ENCODE data around the gene PSG6. TPM values are rescaled to one million over a fixed set of nuclear protein-coding genes. Genes with fewer than 3 reads are reported as not detected.
"Not testable (repeated sequence)": the region's sequence is repeated elsewhere in the genome, so short reads cannot be mapped to it uniquely, and the experiment has no call there.

PSG6 gene
- total and polyA plus RNA-seq, 2 of the 4 experiments (the other 2 are of a cell fraction) = 0.18 TPM; not detected in 1

DNA sequence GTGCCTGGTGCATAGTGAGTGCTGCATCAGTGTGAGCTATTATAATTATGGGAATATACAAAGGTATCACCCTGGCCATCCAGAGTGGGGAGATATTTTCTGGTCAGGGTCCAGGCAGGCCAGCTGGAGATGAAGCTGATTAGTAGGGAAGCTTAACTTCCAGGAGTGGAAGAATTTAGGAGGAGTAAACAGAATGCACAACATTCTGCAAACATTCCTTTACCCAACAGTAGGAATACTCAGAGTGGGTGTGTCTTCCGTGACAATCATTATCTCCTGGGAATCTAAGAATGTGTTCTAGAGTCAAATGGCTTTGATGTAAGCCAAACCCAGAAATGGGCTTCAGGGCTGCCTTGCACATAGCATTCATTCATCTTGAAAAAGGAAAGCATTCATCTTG is 19.0 kb downstream of the PSG6 start:
- BruUV-seq (replicated peaks); H3K14ac ChIP-seq (replicated peaks; ENCODE audit: low read depth, low read length); H3K9me1 ChIP-seq (ENCODE audit: insufficient read depth, low read length); H2BK15ac ChIP-seq (ENCODE audit: low read depth, low read length); H3K23ac ChIP-seq (ENCODE audit: low read depth, low read length); in situ Hi-C loops (cut with MboI; ENCODE audit: low sequenced_read_pairs); dilution Hi-C loops (cut with HindIII; ENCODE audit: low sequenced_read_pairs, unreplicated experiment); H2AK9ac ChIP-seq (replicated peaks; ENCODE audit: low read depth, low read length, poor library complexity); intact Hi-C loops (cut with micrococcal nuclease); H3K79me1 ChIP-seq (ENCODE audit: low read depth in 1 of 2, low read length in 2 of 2); H3K4me1 ChIP-seq (ENCODE audit: control insufficient read depth, insufficient read depth, low read length); H3K27me3 ChIP-seq (ENCODE audit: control insufficient read depth, insufficient read depth, low read length); DNase-seq; H3K4me3 ChIP-seq (ENCODE audit: insufficient read depth, low read depth, low read length); CTCF ChIA-PET; H2AFZ ChIP-seq (replicated peaks; ENCODE audit: low read length, poor library complexity); ATAC-seq (ENCODE audit: low read depth); H3K56ac ChIP-seq (ENCODE audit: extremely low read depth, insufficient read depth, low read length); H4K20me1 ChIP-seq (ENCODE audit: insufficient read depth, low read length); H4K8ac ChIP-seq (ENCODE audit: low read depth in 2 of 2, low read length in 2 of 2); H3K27ac ChIP-seq (ENCODE audit: insufficient read depth, low read length); H4K5ac ChIP-seq (ENCODE audit: low read depth, low read length); H2AK5ac ChIP-seq (ENCODE audit: low read depth, low read length); H3K4me2 ChIP-seq (ENCODE audit: low read depth, low read length); H3K36me3 ChIP-seq (ENCODE audit: control insufficient read depth, insufficient read depth, low read length); H4K91ac ChIP-seq (ENCODE audit: insufficient read depth, low read depth, low read length); H3K9ac ChIP-seq (ENCODE audit: low read depth, low read length); H3K9me3 ChIP-seq (ENCODE audit: control insufficient read depth, insufficient read depth, low read length): not testable (repeated sequence)
- Histone ChIP-seq H2BK120ac (ENCODE audit: low read depth, low read length) (0 out of 2 replicates have a peak overlapping the region, but pooled peaks have one; percentile 23), H2BK5ac (ENCODE audit: low read depth, low read length, poor library complexity, severe bottlenecking) (peak overlapping the region; percentile 82), H3K4ac (ENCODE audit: low read depth, low read length) (peak overlapping the region; percentile 27; the same call in 1 of the 2 replicates), H2BK20ac (ENCODE audit: low read depth, low read length) (0 out of 2 replicates have a peak overlapping the region, but pooled peaks have one; percentile 9), H3K18ac (ENCODE audit: low read depth, low read length) (peak overlapping the region; percentile 4; the same call in 1 of the 2 replicates)
- no CpG with 5 or more reads among the region's 1 CpG for WGBS, 2 experiments (ENCODE audit: extremely low coverage in 2 of 2, insufficient read length in 1 of 2)
- POLR2A ChIA-PET (ENCODE audit: unreplicated experiment) = interaction anchor here (0.7 kb wide), 1 partner anchor 221 kb away, joined by 3 read pairs; no protein-coding TSS in a partner anchor

DNA sequence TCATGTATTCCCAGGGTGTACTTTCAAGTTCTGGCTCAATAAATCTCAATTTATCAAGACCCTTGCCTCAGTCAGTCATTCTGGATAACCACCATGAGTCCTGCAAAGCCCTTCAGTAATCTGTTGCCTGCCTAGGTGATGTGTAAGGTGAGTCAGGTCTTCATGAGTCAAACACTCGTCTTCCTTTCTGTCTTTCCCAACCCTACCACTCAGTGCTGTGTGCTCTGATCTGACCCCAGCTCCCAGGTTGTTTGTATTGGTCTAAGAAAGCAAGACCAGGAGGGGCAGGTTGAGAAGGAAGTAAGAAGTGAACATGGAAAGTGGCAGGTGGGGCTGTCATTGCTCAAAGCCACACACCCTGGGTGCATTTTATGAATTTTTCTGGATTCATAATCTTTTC is 20.0 kb downstream of the PSG6 start:
- DNase-seq = peak; percentile 15
- Histone ChIP-seq H4K8ac (ENCODE audit: low read depth in 2 of 2, low read length in 2 of 2) (peak overlapping the region; percentile 61 to 65; a peak in 2 of 4 replicates), H2BK20ac (ENCODE audit: low read depth, low read length) (peak overlapping the region; percentile 85; the same call in 1 of the 2 replicates), H3K4ac (ENCODE audit: low read depth, low read length) (peak overlapping the region; percentile 75), H4K91ac (ENCODE audit: insufficient read depth, low read depth, low read length) (peak overlapping the region; percentile 71), H3K56ac (ENCODE audit: extremely low read depth, insufficient read depth, low read length) (0 out of 2 replicates have a peak overlapping the region, but pooled peaks have one; percentile 3), H2BK120ac (ENCODE audit: low read depth, low read length) (peak overlapping the region; percentile 64), H2BK5ac (ENCODE audit: low read depth, low read length, poor library complexity, severe bottlenecking) (peak overlapping the region; percentile 29), H2BK15ac (ENCODE audit: low read depth, low read length) (0 out of 3 replicates have a peak overlapping the region, but pooled peaks have one; percentile 31), H4K5ac (ENCODE audit: low read depth, low read length) (peak overlapping the region; percentile 16; the same call in 1 of the 2 replicates)
- BruUV-seq (replicated peaks); H3K9ac ChIP-seq (ENCODE audit: low read depth, low read length); ATAC-seq (ENCODE audit: low read depth); dilution Hi-C loops (cut with HindIII; ENCODE audit: low sequenced_read_pairs, unreplicated experiment); H3K27me3 ChIP-seq (ENCODE audit: control insufficient read depth, insufficient read depth, low read length); H3K79me1 ChIP-seq (ENCODE audit: low read depth in 1 of 2, low read length in 2 of 2); H2AFZ ChIP-seq (replicated peaks; ENCODE audit: low read length, poor library complexity); POLR2A ChIA-PET (ENCODE audit: unreplicated experiment); in situ Hi-C loops (cut with MboI; ENCODE audit: low sequenced_read_pairs); H2AK5ac ChIP-seq (ENCODE audit: low read depth, low read length); H3K23ac ChIP-seq (ENCODE audit: low read depth, low read length); H3K27ac ChIP-seq (ENCODE audit: insufficient read depth, low read length); H2AK9ac ChIP-seq (replicated peaks; ENCODE audit: low read depth, low read length, poor library complexity); H3K36me3 ChIP-seq (ENCODE audit: control insufficient read depth, insufficient read depth, low read length); H3K9me3 ChIP-seq (ENCODE audit: control insufficient read depth, insufficient read depth, low read length); H4K20me1 ChIP-seq (ENCODE audit: insufficient read depth, low read length); H3K4me1 ChIP-seq (ENCODE audit: control insufficient read depth, insufficient read depth, low read length); intact Hi-C loops (cut with micrococcal nuclease); CTCF ChIA-PET; H3K18ac ChIP-seq (ENCODE audit: low read depth, low read length); H3K14ac ChIP-seq (replicated peaks; ENCODE audit: low read depth, low read length); H3K4me3 ChIP-seq (ENCODE audit: insufficient read depth, low read depth, low read length); H3K4me2 ChIP-seq (ENCODE audit: low read depth, low read length); H3K9me1 ChIP-seq (ENCODE audit: insufficient read depth, low read length): not testable (repeated sequence)
- WGBS, 2 experiments (ENCODE audit: extremely low coverage in 2 of 2, insufficient read length in 1 of 2) = no CpG with 5 or more reads among the region's 1 CpG

Data from IMR-90 (cell line).